ENCODE measurements around the gene CHD6. TPM values are rescaled to one million over a fixed set of nuclear protein-coding genes. Genes with fewer than 3 reads are reported as not detected.

Gene CHD6
- total and polyA plus RNA-seq, 8 donors: 27.7 to 68.6 (median 52.4) TPM

DNA sequence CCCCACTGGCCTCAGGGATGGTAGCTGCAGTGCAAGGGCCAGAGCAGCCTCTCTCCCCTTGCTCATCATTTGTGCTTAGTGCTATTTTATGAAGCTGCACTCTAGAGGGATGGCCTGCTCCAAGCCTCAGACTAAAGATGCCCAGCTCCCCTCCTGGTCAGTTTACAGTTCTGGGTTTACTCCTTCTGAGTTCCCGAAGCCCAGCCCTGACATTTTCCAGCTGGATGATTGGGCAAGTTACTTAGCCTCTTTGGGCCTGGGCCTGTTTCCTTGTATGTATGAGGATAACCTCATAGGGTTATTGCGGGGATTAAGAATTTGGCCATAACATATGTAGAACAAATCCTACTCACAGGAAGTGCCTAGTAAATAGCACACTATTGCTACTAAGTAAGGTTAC lies 219.8 kb downstream of the CHD6 start:
- ATAC-seq: peak; percentile 55
- peaks cover 0 to 3% of the 10 kb centered on the region in 2 donors for H3K36me3 ChIP-seq
- TF ChIP-seq, protein P1, sequence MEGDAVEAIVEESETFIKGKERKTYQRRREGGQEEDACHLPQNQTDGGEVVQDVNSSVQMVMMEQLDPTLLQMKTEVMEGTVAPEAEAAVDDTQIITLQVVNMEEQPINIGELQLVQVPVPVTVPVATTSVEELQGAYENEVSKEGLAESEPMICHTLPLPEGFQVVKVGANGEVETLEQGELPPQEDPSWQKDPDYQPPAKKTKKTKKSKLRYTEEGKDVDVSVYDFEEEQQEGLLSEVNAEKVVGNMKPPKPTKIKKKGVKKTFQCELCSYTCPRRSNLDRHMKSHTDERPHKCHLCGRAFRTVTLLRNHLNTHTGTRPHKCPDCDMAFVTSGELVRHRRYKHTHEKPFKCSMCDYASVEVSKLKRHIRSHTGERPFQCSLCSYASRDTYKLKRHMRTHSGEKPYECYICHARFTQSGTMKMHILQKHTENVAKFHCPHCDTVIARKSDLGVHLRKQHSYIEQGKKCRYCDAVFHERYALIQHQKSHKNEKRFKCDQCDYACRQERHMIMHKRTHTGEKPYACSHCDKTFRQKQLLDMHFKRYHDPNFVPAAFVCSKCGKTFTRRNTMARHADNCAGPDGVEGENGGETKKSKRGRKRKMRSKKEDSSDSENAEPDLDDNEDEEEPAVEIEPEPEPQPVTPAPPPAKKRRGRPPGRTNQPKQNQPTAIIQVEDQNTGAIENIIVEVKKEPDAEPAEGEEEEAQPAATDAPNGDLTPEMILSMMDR (IDR thresholded peaks at IDR 0.05): no peak
- H3K9me3 ChIP-seq: no peaks in the 10 kb centered on the region
- intact Hi-C loops (cut with DNase I): no loop called here
- DNase-seq: peak in 2 of 4 donors; percentile 70 to 89
- no peaks in the 10 kb centered on the region for H3K27me3 ChIP-seq
- H3K4me1 ChIP-seq: no peaks in the 10 kb centered on the region
- no peak overlapping the region for H3K4me3 ChIP-seq
- no peak overlapping the region for H3K27ac ChIP-seq

DNA sequence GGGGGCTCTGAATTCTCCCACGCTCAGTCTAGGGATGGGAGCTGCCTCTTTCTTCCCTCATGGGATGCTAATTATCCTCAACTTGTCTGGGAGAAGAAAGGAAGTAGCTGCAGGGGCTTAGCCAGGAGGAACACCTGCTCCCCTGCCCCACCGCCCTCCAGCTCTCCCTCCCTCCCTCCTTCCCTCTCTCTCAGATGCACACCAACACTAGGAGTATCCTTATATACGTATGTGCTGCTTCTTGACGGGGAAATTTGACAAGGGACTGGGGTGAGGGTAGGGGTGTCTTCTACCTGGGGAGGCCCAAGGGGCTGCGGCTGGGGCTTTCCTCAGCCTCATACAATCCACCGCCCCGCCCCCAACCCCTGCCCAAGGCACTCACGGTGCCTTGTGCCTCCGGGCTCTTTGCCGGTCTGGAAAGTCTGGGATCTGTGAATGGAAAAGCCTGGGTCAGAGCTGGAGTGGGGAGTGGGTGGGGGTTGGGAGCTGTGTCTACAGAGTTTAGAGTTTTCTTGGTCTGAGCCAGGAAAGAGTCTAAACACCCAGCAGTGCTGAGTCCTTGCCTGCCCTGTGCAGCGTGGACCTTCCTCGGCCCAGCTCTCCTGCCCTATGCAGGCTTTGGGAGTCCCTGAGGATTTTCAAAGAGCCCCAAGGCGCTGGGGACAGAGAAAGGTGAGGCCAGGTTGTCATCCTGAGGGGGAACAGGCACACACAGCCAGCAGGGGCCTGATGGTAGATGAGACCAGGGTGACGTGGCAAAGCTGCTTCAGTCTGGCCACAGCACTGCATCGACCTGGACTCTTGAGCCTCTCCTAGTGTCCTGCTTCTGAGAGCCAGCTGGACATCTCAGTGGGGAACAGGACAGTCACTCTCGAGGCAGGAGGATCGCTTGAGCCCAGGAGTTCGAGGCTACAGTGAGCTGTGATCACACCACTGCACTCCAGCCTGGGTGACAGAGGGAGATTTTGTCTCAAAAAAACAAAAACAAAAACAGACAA lies 222.2 kb downstream of the CHD6 start:
- Histone ChIP-seq H3K27ac (no peak overlapping the region), H3K4me1 (no peaks in the 10 kb centered on the region)
- DNase-seq: no peak

DNA sequence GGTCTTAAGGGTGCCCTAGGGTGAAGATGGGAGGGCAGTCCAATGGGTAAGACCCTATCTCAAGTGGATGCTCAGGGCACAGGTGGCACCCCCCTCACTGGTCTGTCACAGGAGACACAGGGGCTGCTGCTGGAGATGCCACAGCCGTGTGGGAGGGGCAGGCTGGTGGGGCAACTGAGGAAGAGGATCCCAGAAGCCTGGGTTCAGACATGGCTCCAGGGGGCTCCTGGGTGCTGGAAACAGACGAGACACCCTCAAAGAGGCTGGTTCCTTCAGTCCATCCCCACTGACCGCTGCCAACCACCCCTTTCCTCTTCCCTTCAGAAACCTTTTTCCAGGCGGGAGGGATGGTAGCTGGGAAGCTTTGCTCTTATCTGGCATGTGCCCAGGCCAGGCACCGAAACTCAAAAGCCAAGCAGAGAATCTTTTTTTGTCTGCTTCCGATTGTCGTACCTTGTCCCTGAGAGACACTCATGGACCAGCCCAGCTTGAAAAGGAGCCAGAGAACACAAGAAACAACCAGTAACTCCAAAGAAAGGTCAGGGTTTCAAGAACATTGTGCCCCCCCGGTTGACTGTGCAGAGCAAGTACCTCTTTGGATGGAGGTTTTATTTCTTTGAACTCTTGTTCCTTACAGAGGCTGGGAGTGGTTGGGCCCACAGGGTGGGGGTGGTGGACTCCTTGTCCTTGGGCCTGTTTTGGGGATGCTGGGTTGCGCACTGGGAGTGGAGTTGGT lies 223.1 kb downstream of the CHD6 start:
- H3K27me3 ChIP-seq: no peaks in the 10 kb centered on the region
- DNase-seq: no peak
- no peak overlapping the region for H3K27ac ChIP-seq
- intact Hi-C loops (cut with DNase I): no loop called here
- TF ChIP-seq, protein P1 (IDR thresholded peaks at IDR 0.05): no peak
- no peaks in the 10 kb centered on the region for H3K9me3 ChIP-seq
- H3K4me1 ChIP-seq: no peaks in the 10 kb centered on the region
- no peak overlapping the region for H3K4me3 ChIP-seq
- H3K36me3 ChIP-seq: no peaks in the 10 kb centered on the region
- no peak for ATAC-seq

More for the DNA sequence above, 222.2 kb downstream of the CHD6 start:
- no peak for ATAC-seq
- Histone ChIP-seq H3K36me3 (no peaks in the 10 kb centered on the region), H3K9me3 (no peaks in the 10 kb centered on the region), H3K4me3 (no peak overlapping the region), H3K27me3 (no peaks in the 10 kb centered on the region)
- intact Hi-C loops (cut with DNase I): no loop called here
- TF ChIP-seq, protein P1 (IDR thresholded peaks at IDR 0.05): no peak

DNA sequence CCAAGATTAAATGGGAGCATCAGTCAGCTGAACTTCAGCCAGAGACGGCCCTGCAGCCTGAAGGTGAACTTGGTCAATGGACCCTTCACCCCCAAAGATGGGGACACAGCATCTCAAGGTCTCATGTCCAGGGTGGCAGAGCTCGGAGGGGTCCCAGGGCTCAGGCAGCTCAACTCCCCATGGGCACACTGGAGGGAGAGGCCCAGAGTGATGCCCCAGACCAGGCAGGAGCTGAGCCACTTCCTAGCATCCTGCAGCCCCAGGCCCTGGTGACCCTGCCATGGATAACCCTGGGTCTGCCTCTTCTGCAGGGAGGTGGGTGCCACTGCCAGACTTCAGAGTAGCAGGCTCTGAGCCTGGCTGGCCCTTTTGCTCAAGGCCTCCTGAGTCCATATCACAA lies 224.1 kb downstream of the CHD6 start:
- H3K9me3 ChIP-seq: no peaks in the 10 kb centered on the region
- ATAC-seq (no peak), DNase-seq (no peak)
- TF ChIP-seq, protein P1 (IDR thresholded peaks at IDR 0.05): no peak
- no peaks in the 10 kb centered on the region for H3K27me3 ChIP-seq
- no peaks in the 10 kb centered on the region for H3K4me1 ChIP-seq
- no peak overlapping the region for H3K27ac ChIP-seq
- H3K36me3 ChIP-seq: no peaks in the 10 kb centered on the region
- intact Hi-C loops (cut with DNase I): no loop called here
- H3K4me3 ChIP-seq: no peak overlapping the region

DNA sequence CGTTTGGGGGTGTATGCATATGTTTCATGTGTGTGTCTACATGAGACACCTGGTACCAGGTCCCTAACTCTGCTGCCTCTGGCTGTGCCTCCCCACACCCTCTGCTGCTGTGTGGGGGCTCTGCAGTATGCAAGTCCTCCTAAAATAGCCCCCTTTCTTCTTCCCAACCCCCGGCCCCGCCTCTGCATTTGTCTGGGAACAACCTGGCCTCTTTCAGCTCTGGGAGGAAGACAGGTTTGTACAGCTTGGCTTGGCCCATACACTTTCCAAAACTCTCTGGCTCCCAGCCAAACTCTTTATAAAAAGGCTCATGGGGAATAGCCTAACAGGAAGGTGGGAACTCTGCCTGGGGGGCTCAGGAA lies 224.5 kb downstream of the CHD6 start:
- ATAC-seq: no peak
- Histone ChIP-seq H3K4me1 (no peaks in the 10 kb centered on the region), H3K9me3 (no peaks in the 10 kb centered on the region), H3K27me3 (no peaks in the 10 kb centered on the region), H3K4me3 (no peak overlapping the region), H3K36me3 (no peaks in the 10 kb centered on the region), H3K27ac (no peak overlapping the region)
- no peak for DNase-seq
- TF ChIP-seq, protein P1 (IDR thresholded peaks at IDR 0.05): no peak
- intact Hi-C loops (cut with DNase I): no loop called here
